Activated CD4-positive, alpha-beta T cell treated with anti-CD3 and anti-CD28 coated beads, Interleukin-2, amount 50 U/mL, for 48 hours (primary cell): ENCODE results near the gene N4BP3.
"Not testable (repeated sequence)": the region's sequence is repeated elsewhere in the genome, so short reads cannot be mapped to it uniquely, and the experiment has no call there.

Source experiments
- DNase-seq, 2 experiments: peaks; one replicate each; pipeline ENCODE4 v3.0.0-alpha.2; 2020

N4BP3 gene

DNA sequence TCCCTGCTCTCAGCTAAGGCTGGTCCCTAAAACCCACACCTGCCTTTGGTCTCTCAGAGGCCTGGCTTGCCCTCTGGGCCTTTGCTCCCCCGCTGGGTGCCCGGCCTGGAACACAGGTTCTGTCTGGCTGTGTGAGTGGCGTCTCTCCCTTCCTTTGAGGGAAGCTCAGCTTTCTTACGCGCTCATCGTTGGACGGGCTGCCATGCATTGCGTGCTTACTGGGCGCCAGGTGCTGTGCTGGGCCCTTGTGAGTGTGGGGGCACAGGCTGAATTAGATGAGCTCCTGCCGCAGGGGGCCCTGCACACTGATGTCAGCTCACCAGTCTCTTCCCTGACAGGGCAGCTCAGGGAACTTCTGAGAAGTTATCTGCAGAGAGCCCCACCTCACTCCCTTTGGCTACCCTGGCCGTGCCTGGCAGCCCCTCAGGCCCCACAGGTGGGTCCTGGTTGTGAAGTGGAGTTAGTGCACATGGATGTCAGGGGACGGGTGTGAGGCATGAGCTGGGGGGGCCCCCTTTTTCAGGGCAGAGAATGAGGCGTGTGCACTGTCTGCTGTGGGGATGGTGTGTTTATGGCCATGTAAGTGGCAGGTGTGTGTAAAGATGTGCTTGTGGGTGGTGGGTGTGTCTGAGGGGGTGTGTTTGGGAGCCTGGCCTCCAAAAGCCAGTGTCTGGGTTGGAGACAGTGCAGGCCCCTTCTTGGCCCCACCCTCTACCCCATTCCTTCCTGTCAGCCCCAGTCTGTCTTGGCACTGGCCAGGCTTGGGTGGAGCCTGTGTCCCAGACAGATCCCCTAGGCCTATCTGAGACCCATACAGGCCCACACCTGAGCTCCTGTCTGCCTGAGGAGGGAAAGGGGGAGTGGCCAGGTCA, 10.0 kb downstream of the N4BP3 start:
- no peak for DNase-seq

- no peak for DNase-seq
Measured at GRCh38 chr5:178123966-178124925, 10.9 kb downstream of the N4BP3 start.

- no peak for DNase-seq
Measured at GRCh38 chr5:178125253-178125906, 12.0 kb downstream of the N4BP3 start.

DNA sequence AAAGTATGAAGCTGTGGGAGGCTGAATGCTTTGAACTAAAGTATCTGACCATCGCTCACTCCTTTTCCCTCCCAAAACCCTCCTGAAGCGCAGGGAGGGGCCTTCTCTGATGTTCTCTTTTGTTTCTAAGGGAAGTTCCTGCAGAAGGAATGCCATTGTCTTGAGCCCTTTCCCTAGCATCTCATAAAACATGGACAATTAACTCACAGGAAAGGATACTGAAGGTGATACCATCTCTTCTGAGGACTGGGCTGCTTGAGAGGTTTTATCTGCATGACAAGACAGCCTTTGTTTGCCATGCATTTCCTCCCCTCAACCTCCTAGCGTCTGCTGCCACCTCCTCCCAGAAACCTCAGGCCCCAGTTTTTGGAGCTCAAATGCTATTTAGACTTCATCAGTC, 13.2 kb downstream of the N4BP3 start:
- no peak for DNase-seq

GRCh38 chr5:178127300-178128009, 14.1 kb downstream of the N4BP3 start:
- not testable (repeated sequence) for DNase-seq

DNA sequence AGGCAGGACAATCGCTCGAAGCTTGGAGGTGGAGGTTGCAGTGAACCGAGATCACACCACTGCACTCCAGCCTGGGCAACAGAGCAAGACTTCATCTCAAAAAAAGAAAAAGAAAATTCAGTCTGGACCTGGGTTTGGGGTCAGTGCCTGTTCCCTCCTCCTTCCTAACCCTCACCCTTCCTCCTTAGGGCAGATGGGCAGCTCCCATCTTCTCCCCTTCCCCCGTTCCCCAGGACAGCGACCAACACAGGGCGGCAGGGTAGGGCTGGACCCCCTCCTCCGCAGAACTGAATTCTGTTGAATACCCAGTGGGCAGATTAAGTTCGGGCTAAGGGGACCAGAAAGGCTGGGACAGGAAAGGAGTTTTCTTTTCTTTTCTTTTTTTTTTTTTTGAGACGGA, 16.0 kb downstream of the N4BP3 start:
- DNase-seq = no peak

DNA sequence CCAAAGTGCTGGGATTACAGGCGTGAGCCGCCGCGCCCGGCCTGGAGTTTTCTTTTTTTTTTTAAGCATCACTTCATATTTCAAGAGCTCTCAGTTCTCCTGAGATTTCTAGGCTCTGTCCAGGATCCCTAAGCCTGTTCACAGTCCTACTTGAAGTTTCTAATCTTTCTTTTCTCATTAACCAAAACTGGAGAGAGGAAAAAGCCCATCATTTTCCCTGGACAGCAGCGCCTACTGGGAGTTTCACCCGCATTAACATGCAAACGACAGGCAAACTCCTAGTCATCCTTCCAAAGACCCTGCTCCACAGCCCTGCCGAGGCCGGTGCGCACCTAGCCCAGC, 16.9 kb downstream of the N4BP3 start:
- DNase-seq = not testable (repeated sequence)

- peak; percentile 81 to 85 for DNase-seq
Measured at GRCh38 chr5:178130576-178131445, 17.5 kb downstream of the N4BP3 start, which contains the start of gene RMND5B. RMND5B (plus strand) TSS chr5:178131014; CDS start chr5:178138120, 7,106 bp downstream.

DNA sequence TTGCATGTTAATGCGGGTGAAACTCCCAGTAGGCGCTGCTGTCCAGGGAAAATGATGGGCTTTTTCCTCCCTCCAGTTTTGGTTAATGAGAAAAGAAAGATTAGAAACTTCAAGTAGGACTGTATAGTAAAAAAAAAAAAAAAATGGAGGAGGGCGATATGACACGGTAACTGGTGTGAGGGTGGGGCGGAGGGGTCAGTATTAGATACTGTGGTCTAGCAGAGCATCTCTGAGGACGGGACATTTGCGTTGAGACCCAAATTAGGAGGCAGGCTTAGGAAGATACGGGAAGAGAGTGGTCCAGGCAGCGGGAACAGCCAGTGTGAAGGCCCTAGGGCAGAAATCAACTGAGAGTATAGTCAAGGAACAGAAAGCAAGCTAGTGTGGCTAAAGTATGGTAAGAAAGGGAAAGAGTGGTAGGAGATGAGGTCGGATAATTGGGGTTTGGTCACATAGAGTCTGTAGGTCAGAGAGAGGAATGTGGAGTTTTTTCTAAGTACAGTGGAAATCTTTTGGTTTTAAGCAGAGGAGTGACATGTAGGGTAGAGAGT, 18.2 kb downstream of the N4BP3 start:
- DNase-seq = no peak

- no peak for DNase-seq
Measured at GRCh38 chr5:178136990-178137389, 23.7 kb downstream of the N4BP3 start.

GRCh38 chr5:178137991-178138390, 24.7 kb downstream of the N4BP3 start:
- no peak for DNase-seq

GRCh38 chr5:178141550-178141949, 28.2 kb downstream of the N4BP3 start:
- no peak for DNase-seq

DNA sequence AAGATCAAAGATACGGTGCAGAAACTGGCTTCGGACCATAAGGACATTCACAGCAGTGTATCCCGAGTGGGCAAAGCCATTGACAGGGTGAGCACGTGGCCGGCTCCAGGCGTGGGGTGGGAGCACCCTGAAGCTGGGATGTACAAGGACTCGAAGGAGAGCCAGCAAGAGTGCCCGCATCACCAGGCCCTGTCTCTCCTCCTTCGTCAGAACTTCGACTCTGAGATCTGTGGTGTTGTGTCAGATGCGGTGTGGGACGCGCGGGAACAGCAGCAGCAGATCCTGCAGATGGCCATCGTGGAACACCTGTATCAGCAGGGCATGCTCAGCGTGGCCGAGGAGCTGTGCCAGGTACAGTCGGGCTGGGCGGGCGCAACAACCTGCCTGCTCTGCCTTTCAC, 29.3 kb downstream of the N4BP3 start:
- DNase-seq = no peak

DNA sequence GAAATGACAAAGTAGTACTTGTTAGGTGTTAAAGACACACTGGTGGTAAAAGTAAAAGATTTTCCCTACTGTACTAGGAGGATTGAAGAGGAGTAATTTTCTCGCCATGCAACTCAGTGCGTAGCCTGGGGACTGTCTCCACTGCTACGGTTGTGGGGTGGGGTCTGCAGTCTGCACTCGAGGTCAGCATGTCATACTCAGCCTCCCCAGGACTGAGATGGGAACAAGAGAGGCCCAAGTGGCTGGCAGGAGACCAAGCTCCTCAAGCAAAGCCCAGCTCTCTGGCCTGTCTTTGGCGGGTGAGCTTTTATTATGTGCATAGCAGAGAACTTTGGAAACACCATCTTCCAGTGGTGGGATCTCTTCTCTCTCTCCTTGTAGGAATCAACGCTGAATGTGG, 29.9 kb downstream of the N4BP3 start:
- DNase-seq = no peak

GRCh38 chr5:178143901-178144300, 30.6 kb downstream of the N4BP3 start:
- DNase-seq = no peak

- peak; percentile 73 to 77 for DNase-seq
Measured at GRCh38 chr5:178145965-178146820, 32.9 kb downstream of the N4BP3 start.

- DNase-seq = no peak
Measured at GRCh38 chr5:178147406-178147805, 34.1 kb downstream of the N4BP3 start.

GRCh38 chr5:178149199-178149932, 36.0 kb downstream of the N4BP3 start:
- peak in 1 of 2 experiments; percentile 44 for DNase-seq

DNA sequence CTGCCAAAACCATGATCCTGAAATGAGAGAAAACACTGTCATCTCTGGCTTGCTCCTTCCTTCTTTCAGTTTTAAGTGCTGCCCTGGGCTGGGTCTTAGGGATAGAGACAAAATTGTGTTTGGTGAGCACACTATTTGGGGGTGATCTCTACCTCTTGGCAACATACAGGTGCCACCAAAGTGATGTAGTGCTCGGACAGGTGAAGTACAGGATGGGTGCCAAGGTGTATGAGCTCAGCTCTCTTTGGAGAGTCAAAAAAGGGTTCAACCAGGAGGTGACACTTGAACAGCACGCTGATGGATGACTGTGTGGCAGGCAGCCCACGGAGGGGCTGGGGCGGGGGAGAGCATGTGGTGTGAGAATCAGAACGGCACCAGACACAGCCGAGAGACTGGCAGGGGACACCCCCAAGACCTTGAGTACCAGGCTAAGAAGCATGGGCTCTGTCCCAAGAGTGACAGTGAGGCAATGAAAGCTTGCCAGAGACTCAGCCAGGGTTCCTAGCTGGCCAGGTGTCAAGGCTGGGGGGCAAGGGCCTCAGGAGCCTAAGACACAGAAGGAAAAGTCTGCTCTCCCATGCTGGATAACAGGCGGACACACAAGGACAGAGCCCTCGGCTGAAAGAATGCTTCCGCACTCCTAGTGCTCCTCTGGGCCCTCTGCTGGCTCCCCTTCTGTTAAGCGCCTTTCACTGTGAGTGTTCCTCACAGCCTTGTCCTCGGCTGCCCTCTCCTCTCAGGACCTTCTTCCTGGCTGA, 37.8 kb downstream of the N4BP3 start:
- DNase-seq = no peak
